HepG2 (cell line): ENCODE measurements around the gene CHCHD1. TPM values are rescaled to one million over a fixed set of nuclear protein-coding genes. Genes with fewer than 3 reads are reported as not detected.

Experiments used
- ATAC-seq: fragments of 200-7000 bp; cut with Tn5 transposase; 3 replicates; pipeline ENCODE4 v1.9.1; 2020; ENCODE audit warnings: mild to moderate bottlenecking, moderate library complexity
- BruUV-seq: library from RNA; stranded (reverse); fragments of 400-500 nt; replicated peaks from 2 replicates; lab custom pipeline; 2021; lab: Mats Ljungman, UMichigan
- CTCF ChIA-PET: fragments of 300-600 bp; formaldehyde crosslinking; extraction: SDS; loops from one replicate; lab custom pipeline; 2021; ENCODE audit warnings: low total read pairs, inconsistent platforms, low intra/inter-chr PET ratio; lab: Yijun Ruan, JAX
- POLR2A ChIA-PET: fragments of 350-600 bp; sonication (Branson Sonifier 250); formaldehyde crosslinking; loops from one replicate; lab custom pipeline; 2020; ENCODE audit warnings: antibody characterized with exemption, inconsistent platforms; lab: Yijun Ruan, JAX
- DNase-seq: peaks from one replicate; pipeline ENCODE4 v3.0.0-alpha.2; 2015; ENCODE audit warnings: low spot score
- FAIRE-seq: peaks from 3 replicates; lab custom pipeline; 2011; peaks lifted over from hg19 to GRCh38; lab: Jason Lieb, UNC
- H2AFZ ChIP-seq: one replicate; pipeline ENCODE4 v1.6.1; 2011; ENCODE audit warnings: low read length, inconsistent platforms
- H3K27ac ChIP-seq: fragments of 300-600 bp; 3 replicates; pipeline ENCODE4 v1.8.0; 2011; ENCODE audit warnings: mixed run types, mild to moderate bottlenecking, mixed read lengths, low read length, inconsistent platforms; ENCODE audit not compliant: insufficient read depth; ENCODE audit errors: extremely low read length
- H3K27me3 ChIP-seq, 2 experiments: fragments of 200-600 bp in 1 of 2; 2 replicates in 1 of 2; 3 replicates in 1 of 2; pipeline versions ENCODE4 v1.6.0 to v1.8.0; 2011; ENCODE audit warnings: low read length in 2 of 2, mild to moderate bottlenecking in 2 of 2, moderate library complexity in 2 of 2, inconsistent platforms in 1 of 2; ENCODE audit not compliant: insufficient read depth in 2 of 2, control insufficient read depth in 1 of 2
- H3K36me3 ChIP-seq, 2 experiments: fragments of 200-600 bp in 1 of 2; replicated peaks in 1 of 2; 2 replicates in 1 of 2; 3 replicates in 1 of 2; pipeline versions ENCODE4 v1.5.1 to v1.8.0; 2011; ENCODE audit warnings: low read length in 2 of 2, inconsistent platforms in 1 of 2; ENCODE audit not compliant: insufficient read depth in 2 of 2, control insufficient read depth in 1 of 2
- H3K4me1 ChIP-seq: 2 replicates; pipeline ENCODE4 v1.5.1; 2012; ENCODE audit warnings: low read length, inconsistent platforms; ENCODE audit not compliant: insufficient read depth
- H3K4me2 ChIP-seq: 2 replicates; pipeline ENCODE4 v1.6.0; 2011; ENCODE audit warnings: low read depth, low read length, inconsistent platforms
- H3K4me3 ChIP-seq, 3 experiments: fragments of 200-600 bp in 1 of 3; sonication (generic), shearing (Covaris generic) in 1 of 3; replicated peaks in 1 of 3; 2 replicates each; pipeline ENCODE4 v1.5.1; 2011 to 2016; ENCODE audit warnings: low read length in 3 of 3, inconsistent platforms in 2 of 3, low read depth in 2 of 3, mild to moderate bottlenecking in 2 of 3, control low read depth in 1 of 3, mixed read lengths in 1 of 3; ENCODE audit not compliant: insufficient read depth in 1 of 3
- H3K79me2 ChIP-seq: one replicate; pipeline ENCODE4 v1.6.1; 2011; ENCODE audit warnings: low read length, inconsistent platforms; ENCODE audit not compliant: insufficient read depth
- H3K9ac ChIP-seq: 2 replicates; pipeline ENCODE4 v1.6.0; 2011; ENCODE audit warnings: mild to moderate bottlenecking, low read depth, low read length, inconsistent platforms; ENCODE audit not compliant: insufficient read depth
- H3K9me3 ChIP-seq: 2 replicates; pipeline ENCODE4 v1.5.1; 2012; ENCODE audit warnings: mild to moderate bottlenecking, low read length
- H4K20me1 ChIP-seq: 2 replicates; pipeline ENCODE4 v1.6.0; 2011; ENCODE audit warnings: inconsistent platforms, mild to moderate bottlenecking, low read length, moderate library complexity; ENCODE audit not compliant: insufficient read depth
- CCAR2 ChIP-seq: fragments of 200-400 bp; formaldehyde crosslinking; optimal IDR thresholded peaks from 2 replicates; pipeline ENCODE3; 2018; ENCODE audit warnings: low read depth, mild to moderate bottlenecking, low read length, moderate library complexity
- NR2F6 ChIP-seq, 2 experiments: IDR thresholded peaks; 2 replicates each; pipeline ENCODE4 v1.6.1; 2016; ENCODE audit warnings: antibody characterized with exemption in 1 of 2, mild to moderate bottlenecking in 1 of 2
- PHB2 ChIP-seq: fragments of 450-650 bp; IDR thresholded peaks from 2 replicates; pipeline ENCODE4 v1.6.1; 2018; ENCODE audit not compliant: partially characterized antibody
- SNAI1 ChIP-seq: sonication (generic); formaldehyde crosslinking; IDR thresholded peaks from 2 replicates; pipeline ENCODE4 v1.5.0; 2020; ENCODE audit warnings: mild to moderate bottlenecking, missing genetic modification reagents, borderline replicate concordance
- TRIM24 ChIP-seq: sonication (generic); formaldehyde crosslinking; IDR thresholded peaks from 2 replicates; pipeline ENCODE4 v1.8.0; 2022; ENCODE audit warnings: mild to moderate bottlenecking, missing genetic modification reagents
- ZBTB7A ChIP-seq: sonication (generic); formaldehyde crosslinking; IDR thresholded peaks from 2 replicates; pipeline ENCODE4 v1.8.0; 2022; ENCODE audit warnings: mild to moderate bottlenecking, missing genetic modification reagents
- ZNF207 ChIP-seq: fragments of 450-650 bp; IDR thresholded peaks from 2 replicates; pipeline ENCODE4 v1.6.1; 2016; ENCODE audit warnings: antibody characterized with exemption, borderline replicate concordance
- ZNF232 ChIP-seq: sonication (generic); formaldehyde crosslinking; IDR thresholded peaks from 2 replicates; pipeline ENCODE4 v1.4.0; 2020; ENCODE audit warnings: missing genetic modification reagents, borderline replicate concordance
- WGBS: methylation state at CpG from one replicate; pipeline ENCODE4 v1.1.6; 2017; ENCODE audit warnings: low lambda C conversion rate; 5-methylcytosine and 5-hydroxymethylcytosine counted together
- in situ Hi-C: cut with HindIII; loops from 2 replicates; pipeline ENCODE4 v1.10.0; 2017; ENCODE audit warnings: low pct_unique_long_range_greater_than_20kb; ENCODE audit not compliant: extremely low pct_ligation_motif_present
- intact Hi-C: fragments of 100-400 bp; cut with micrococcal nuclease; formaldehyde crosslinking; loops from one replicate; pipeline ENCODE4 v1.10.0; 2022; ENCODE audit not compliant: unreplicated experiment
- polyA plus RNA-seq, 8 experiments: library from polyadenylated mRNA; depleted of rRNA in 3 of 8; stranded (reverse) in 7 of 8; unstranded in 1 of 8; fragments of >200 nt; fragmentation: Illumina TruSeq in 4 of 8; extraction: Trizol in 4 of 8; gene quantifications; 2 replicates each; pipeline versions ENCODE4 v1.2.1 to v1.2.3, GENCODE V29; 2011 to 2016; ENCODE audit warnings: low read depth in 4 of 8, missing spikeins in 1 of 8, mixed read lengths in 1 of 8; ENCODE audit not compliant: insufficient read depth in 1 of 8
- total RNA-seq, 5 experiments: library from RNA; depleted of rRNA; stranded (reverse); fragments of >200 nt; fragmentation: Illumina TruSeq; extraction: Trizol; gene quantifications; 2 replicates each; pipeline ENCODE4 v1.2.3, GENCODE V29; 2016; ENCODE audit warnings: low read depth in 1 of 5
- TF ChIP-seq, protein P1 (sequence below): sonication (generic); formaldehyde crosslinking; IDR thresholded peaks from 2 replicates; pipeline ENCODE4 v1.8.1; 2023; ENCODE audit warnings: mild to moderate bottlenecking, missing genetic modification reagents

Gene CHCHD1
- total and polyA plus RNA-seq, 2 of the 13 experiments (the other 11 are each of a cell fraction or from before 2014, with no cell fraction given), result 36.9 to 71.2 TPM

DNA sequence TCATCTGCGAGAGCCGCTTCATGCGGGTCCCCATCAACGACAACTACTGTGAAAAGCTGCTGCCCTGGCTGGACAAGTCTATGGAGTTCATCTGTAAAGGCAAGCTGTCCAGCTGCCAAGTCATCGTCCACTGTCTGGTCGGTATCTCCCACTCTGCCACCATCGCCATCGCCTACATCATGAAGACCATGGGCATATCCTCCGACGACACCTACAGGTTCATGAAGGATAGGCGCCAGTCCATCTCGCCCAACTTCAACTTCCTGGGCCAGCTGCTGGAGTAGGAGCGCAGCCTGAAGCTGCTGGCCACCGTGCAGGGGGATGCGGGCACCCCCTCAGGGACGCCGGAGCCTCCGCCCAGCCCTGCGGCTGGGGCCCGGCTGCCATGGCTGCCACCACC, 49.4 kb upstream of the CHCHD1 start:
- no peak for ATAC-seq
- in situ Hi-C loops, result no loop called here
- no peak overlapping the region for H3K9ac ChIP-seq
- TF ChIP-seq TRIM24 (CRISPR knock-in tag) (no peak), ZNF207 (no peak), CCAR2 (no peak), ZNF232 (CRISPR knock-in tag) (no peak), SNAI1 (no peak), ZBTB7A (CRISPR knock-in tag) (no peak), PHB2 (no peak), NR2F6 (IDR thresholded peaks at IDR 0.05) (no peak), NR2F6 (CRISPR knock-in tag; IDR thresholded peaks at IDR 0.05) (no peak)
- TF ChIP-seq, protein P1, sequence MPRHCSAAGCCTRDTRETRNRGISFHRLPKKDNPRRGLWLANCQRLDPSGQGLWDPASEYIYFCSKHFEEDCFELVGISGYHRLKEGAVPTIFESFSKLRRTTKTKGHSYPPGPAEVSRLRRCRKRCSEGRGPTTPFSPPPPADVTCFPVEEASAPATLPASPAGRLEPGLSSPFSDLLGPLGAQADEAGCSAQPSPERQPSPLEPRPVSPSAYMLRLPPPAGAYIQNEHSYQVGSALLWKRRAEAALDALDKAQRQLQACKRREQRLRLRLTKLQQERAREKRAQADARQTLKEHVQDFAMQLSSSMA (CRISPR knock-in tag), result no peak
- TF ChIP-seq, all 625 proteins: peak for 0
- Histone ChIP-seq H3K27me3 (no peaks in the 10 kb centered on the region; a peak in 1 of 5 replicates), H3K79me2 (peaks cover 13% of the 10 kb centered on the region), H3K9me3 (no peaks in the 10 kb centered on the region), H2AFZ (no peak overlapping the region), H3K36me3 (no peaks in the 10 kb centered on the region), H4K20me1 (no peaks in the 10 kb centered on the region), H3K4me3 (no peak overlapping the region), H3K27ac (no peak overlapping the region), H3K4me1 (no peaks in the 10 kb centered on the region; the same call in 1 of the 2 replicates), H3K4me2 (no peak overlapping the region)
- DNase-seq (no peak), FAIRE-seq (no peak)
- WGBS, result 97% methylated on average over 14 of the region's 20 CpGs
- CTCF ChIA-PET, result no interaction called here
- intact Hi-C loops, result no loop called here
- POLR2A ChIA-PET, result interaction anchor here (4.3 kb wide), 1 partner anchor 11 kb away, joined by 85 read pairs; the partner anchor contains the start of gene SEC24C
- no TSS peak for BruUV-seq
